ENCODE measurements around the gene APOBEC3A. TPM values are rescaled to one million over a fixed set of nuclear protein-coding genes. Genes with fewer than 3 reads are reported as not detected.

Gene APOBEC3A
- total RNA-seq, 1 donor from 2014 or later: not detected

Other genes with a start within 250 kb of the APOBEC3A start
- gene SUN2, start 201.6 kb upstream of the APOBEC3A start, total RNA-seq: 518 and 541 TPM in 2 replicates
- gene DNAL4, start 163.5 kb upstream of the APOBEC3A start, total RNA-seq: 7.6 and 8.6 TPM in 2 replicates
- gene NPTXR, start 113.6 kb upstream of the APOBEC3A start, total RNA-seq: 1.3 and 1.6 TPM in 2 replicates
- 96.2 and 99.5 TPM in 2 replicates for gene CBX6, start 85.4 kb upstream of the APOBEC3A start, total RNA-seq
- 18.9 and 20.2 TPM in 2 replicates for gene APOBEC3B, start 24.7 kb downstream of the APOBEC3A start, total RNA-seq
- 98.2 and 99.8 TPM in 2 replicates for gene APOBEC3C, start 56.6 kb downstream of the APOBEC3A start, total RNA-seq
- 39.1 and 41.1 TPM in 2 replicates for gene APOBEC3D, start 63.5 kb downstream of the APOBEC3A start, total RNA-seq
- gene APOBEC3F, start 83.3 kb downstream of the APOBEC3A start, total RNA-seq: 39.6 and 45.3 TPM in 2 replicates
- gene APOBEC3G, start 119.7 kb downstream of the APOBEC3A start, total RNA-seq: 110 and 112 TPM in 2 replicates
- 23.2 and 25.7 TPM in 2 replicates for gene APOBEC3H, start 139.6 kb downstream of the APOBEC3A start, total RNA-seq
- gene CBX7, start 195.1 kb downstream of the APOBEC3A start, total RNA-seq: 11.0 and 11.7 TPM in 2 replicates

All from T-helper 1 cell treated with Interleukin-12 subunit alpha and Interleukin-12 subunit beta and Interleukin-4 antibody, amounts not matched to agents 30 ng/mL and 1 ng/mL, for 36 hours (primary cell).